ENCODE data around the gene CNTN5.

Gene CNTN5

DNA sequence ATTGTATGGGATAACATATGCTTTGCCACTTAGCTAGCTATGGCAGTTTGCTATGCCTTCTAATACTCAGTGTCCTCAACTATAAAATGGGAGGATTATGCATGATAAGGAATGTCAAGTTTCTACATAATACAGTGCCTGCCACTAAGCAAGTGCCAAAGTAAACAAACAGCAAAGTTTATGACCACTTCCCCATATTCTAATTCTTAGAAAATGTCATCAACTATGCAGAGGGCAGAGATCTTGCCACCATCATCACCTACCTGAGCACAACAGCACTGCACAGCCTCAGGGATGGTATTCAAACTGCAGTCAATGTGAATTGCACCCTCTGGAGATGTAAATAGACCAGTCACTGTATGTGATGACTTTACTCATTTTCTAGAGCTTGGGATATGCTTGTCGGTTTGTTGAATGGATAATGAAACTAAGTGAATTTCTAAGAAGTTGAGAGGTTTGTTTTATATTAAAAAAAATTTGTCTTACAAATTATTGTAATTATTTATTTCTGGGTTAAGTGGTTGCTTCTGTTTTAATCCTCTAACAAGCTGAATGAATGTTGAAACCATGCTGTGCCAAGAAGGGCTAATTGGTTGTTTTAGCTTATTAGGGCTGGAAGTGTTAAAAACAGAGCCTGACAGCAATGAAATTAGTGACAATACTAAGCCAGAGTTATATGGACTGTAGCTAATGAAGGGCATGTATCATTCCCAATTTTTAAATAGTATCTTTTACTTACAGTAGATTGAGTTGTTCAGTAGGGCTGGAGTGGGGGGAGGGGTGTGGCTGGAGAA is 398.4 kb downstream of the CNTN5 start:
- DNase-seq: no peak

GRCh38 chr11:99419991-99420390 is 399.2 kb downstream of the CNTN5 start:
- DNase-seq: no peak

GRCh38 chr11:99422581-99423427 is 402.1 kb downstream of the CNTN5 start:
- no peak for DNase-seq

DNA sequence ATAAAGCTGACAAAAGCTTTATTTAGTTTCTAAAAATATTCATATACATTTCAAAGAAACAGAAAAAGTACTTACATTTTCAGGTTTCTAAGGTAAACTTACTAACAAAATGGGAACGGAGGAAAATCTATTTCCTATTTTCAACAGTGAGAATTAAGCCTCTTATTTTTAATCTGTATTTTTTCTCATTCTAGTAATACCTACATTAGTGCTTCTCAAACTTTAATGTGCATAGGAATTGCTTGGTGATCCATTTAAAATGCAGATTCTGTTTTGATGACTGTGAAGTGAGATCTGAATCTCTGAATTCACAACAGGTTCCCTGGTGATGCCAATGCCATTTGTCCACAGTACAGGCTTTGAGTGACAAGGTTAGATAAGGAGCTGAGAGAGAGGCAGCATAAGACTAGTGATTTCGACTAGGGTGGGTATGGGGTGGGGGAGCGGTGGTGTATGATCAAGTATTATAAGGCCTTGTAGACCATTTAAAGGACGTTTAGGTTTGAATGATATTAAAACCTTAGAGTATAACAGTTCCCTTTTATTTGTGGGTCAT is 402.8 kb downstream of the CNTN5 start:
- DNase-seq: no peak

GRCh38 chr11:99424313-99425084 is 403.8 kb downstream of the CNTN5 start:
- no peak for DNase-seq

GRCh38 chr11:99425596-99425995 is 404.8 kb downstream of the CNTN5 start:
- no peak for DNase-seq

GRCh38 chr11:99432677-99433076 is 411.9 kb downstream of the CNTN5 start:
- DNase-seq: no peak

- no peak for DNase-seq
Observed at GRCh38 chr11:99443276-99443675, 422.5 kb downstream of the CNTN5 start.

- DNase-seq: no peak
Observed at GRCh38 chr11:99446400-99446799, 425.7 kb downstream of the CNTN5 start.

- DNase-seq: no peak
Observed at GRCh38 chr11:99449345-99449744, 428.6 kb downstream of the CNTN5 start.

DNA sequence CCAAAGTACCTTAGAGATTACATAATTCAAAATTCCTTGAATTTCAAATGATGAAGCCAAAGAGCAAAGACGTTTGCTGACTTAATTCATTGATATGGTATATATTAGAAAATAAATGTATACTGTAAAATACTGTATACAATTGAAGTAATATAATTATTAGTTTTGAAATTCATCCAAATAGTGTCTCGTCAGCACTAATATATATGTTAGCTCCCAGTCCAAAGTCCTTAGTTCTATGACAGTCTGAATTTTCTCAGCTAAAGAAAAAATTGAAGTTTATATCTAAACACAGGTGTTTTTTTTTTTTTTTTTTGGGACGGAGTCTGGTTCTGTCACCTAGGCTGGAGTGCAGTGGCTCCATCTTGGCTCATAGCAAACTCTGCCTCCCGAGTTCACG is 431.3 kb downstream of the CNTN5 start:
- no peak for DNase-seq

- DNase-seq: no peak
Observed at GRCh38 chr11:99461913-99462312, 441.2 kb downstream of the CNTN5 start.

- DNase-seq: no peak
Observed at GRCh38 chr11:99464985-99465384, 444.2 kb downstream of the CNTN5 start.

- DNase-seq: no peak
Observed at GRCh38 chr11:99489581-99489980, 468.8 kb downstream of the CNTN5 start.

GRCh38 chr11:99494065-99494464 is 473.3 kb downstream of the CNTN5 start:
- no peak for DNase-seq

DNA sequence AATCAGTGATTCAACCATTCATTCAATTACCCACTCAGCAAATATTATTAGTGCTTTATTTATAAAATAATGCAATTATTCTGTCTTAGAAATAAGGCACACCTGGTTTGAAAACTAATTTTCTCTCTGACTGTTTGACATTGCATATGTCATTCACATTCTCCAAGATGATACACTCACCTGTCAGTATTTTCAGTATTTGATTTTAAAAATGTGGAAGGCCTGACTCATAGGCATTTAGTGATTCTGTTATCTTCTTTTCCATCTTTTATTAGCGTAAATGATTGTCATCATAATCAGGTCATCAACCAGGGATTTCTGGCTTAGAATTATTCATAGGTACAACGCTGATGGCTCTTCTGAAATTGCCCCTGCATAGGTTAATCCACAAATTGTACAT is 480.9 kb downstream of the CNTN5 start:
- no peak for DNase-seq

DNA sequence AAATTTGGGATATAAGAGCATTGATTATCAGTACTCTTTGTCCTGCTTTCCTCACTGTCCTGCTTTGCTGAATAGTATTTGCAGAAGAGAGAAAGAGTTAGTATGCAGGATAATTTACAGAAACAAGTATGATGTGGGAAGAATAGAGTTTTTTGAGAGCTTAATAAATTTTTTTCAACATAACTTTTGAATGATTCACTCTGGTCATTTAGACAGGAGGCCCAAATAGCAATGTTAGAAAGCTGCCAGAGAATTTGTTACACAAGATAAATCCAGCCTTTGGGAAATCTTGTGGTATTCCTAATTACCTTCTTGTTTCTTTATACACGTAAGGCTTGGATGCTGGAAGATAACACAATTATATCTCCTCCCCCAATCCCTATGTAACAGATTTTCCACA is 484.6 kb downstream of the CNTN5 start:
- DNase-seq: no peak

- DNase-seq: no peak
Observed at GRCh38 chr11:99505831-99506230, 485.1 kb downstream of the CNTN5 start.

DNA sequence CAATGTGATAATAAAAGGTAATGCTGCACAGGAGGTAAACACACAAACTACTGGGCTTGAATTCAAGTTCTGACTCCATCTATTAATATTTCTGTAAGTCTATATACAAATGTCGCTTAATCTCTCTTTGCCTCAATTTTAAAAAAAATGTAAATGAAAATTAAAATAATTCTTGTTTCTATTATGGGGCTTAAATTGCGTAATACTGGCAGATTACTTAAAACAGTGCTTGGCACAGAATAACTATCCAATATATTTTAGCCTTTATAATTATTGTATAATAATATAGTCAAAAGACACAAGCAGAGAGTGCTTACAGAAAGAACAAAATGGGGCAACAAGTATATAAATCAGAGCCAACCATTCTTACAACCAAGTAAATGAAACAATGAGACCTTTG is 489.1 kb downstream of the CNTN5 start:
- no peak for DNase-seq

DNA sequence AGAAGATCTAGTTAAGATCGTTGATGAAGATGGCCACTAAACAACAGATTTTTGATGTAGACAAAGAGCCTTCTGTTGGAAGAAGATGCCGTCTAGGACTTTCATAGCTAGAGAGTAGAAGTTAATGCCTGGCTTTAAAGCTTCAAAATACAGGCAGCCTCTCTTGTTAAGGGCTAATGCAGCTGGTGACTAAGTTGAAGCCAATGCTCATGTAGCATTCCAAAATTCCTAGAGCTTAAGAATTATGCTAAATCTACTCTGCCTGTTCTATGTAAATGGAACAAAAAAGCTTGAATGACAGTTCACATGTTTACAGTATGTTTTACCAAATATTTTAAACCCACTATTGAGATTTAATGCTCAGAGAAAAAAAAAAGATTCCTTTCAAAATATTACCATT is 492.6 kb downstream of the CNTN5 start:
- no peak for DNase-seq

DNA sequence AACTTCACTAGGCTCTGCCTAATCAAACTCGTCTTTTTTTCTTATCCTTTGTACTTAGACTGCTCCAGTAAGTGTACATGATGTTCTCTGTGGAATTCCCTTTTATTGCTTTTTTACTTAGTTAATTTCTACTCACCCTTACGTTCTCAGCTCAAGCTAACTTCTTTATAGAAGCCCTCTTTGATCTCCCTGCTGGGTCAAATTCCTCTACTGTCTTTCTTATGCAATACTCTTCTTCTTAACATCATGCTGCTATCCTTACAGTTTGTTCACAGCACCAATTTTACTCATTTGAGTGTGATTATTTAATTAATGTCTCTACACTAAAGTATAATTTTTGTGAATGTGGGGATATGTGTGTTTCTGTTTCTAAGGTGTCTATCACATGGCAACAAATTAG is 498.3 kb downstream of the CNTN5 start:
- no peak for DNase-seq

DNA sequence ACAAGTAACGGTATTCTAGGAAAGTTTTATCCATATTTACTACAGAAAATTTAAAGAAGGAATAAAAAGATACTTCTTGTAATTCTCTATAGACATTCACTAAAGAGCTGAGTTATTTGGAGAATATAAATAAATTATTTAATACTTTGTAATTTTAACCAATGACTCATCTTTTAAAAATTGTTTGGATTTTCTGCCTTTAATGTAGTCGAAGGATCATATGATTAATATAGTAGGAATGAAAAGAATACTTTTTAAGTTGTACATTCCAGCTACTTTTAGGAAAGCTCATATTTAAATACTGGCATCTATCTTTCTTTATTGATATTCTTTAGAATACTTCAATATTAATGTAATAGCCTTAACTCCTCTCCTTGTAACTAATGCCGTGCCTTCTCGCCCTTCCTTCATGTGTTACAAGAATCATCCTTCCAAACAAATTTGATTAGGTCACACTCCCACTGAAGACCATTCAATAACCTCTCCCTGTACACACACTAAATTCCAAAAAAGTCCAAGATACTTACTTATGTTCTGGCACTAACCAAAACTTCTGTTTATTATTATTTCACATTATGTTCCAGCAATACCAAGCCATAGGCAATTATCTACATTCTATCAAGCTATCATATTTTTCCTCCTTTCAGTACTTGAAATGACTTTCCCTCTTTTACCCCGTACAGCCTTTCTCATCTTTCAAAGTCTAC is 501.9 kb downstream of the CNTN5 start:
- DNase-seq: no peak
